Renal pelvis (tissue), 4 donors: ENCODE measurements around the gene VPS37B. TPM values are rescaled to one million over a fixed set of nuclear protein-coding genes. Genes with fewer than 3 reads are reported as not detected.
"Not testable (repeated sequence)": the region's sequence is repeated elsewhere in the genome, so short reads cannot be mapped to it uniquely, and the experiment has no call there.

ENCODE experiments used
- DNase-seq: peaks from one replicate; pipeline ENCODE4 v3.0.0-alpha.2; 2013
- polyA plus RNA-seq, 3 donors: library from polyadenylated mRNA; unstranded; fragments of 120-200 nt; gene quantifications; one replicate each; pipeline ENCODE4 v1.2.1, GENCODE V29; 2013; ENCODE audit not compliant: insufficient read length in 3 of 3

The VPS37B gene
- polyA plus RNA-seq, 3 donors: 23.8 to 30.0 (median 26.4) TPM

DNA sequence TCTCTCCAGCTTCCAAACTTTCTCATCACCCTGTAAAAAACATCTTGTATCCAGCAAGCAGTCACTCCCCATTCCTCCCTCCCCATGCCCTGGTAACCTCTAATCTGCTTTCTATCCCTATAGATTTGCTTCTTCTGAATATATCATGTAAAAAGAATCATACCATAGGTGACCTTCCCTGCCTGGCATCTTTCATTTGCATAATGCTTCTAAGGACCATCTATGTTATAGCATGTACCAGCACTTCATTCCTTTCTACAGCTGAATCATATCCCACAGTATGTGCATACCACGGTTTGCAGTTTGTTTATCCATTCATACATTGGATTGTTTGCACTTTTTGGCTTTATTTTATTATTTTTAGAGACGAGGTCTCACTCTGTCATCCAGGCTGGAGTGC lies 22.9 kb upstream of the VPS37B start:
- DNase-seq: no peak

DNA sequence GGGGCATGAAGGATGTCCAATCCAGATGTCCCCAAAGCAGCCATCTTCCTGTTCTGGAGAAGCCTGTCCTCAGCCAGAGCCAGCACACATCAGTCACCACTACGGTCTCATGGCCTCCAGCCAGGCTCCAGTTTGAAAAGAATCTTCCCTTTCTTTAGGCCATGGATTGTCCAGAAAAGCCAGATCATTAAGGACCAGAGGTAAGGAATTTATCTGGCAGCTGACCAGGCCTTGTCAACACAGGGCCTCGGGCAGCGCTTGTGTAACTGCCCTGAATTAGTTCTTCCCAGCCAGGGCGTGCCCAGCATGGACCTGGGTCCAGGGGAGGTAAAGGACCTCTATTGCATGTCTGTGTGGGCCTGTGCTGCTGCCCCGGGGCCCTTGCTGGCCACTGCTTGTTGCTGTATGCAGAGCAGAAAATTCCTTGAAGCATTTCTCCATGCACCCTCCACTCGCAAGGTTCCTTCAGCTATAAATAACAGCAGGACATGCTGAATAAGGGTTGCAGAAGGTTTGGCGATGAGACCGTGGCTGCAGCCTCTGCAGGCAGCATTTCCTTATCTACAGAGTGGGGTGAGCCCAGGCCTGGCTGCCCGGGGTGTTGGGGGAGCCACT lies 21.7 kb upstream of the VPS37B start:
- no peak for DNase-seq

DNA sequence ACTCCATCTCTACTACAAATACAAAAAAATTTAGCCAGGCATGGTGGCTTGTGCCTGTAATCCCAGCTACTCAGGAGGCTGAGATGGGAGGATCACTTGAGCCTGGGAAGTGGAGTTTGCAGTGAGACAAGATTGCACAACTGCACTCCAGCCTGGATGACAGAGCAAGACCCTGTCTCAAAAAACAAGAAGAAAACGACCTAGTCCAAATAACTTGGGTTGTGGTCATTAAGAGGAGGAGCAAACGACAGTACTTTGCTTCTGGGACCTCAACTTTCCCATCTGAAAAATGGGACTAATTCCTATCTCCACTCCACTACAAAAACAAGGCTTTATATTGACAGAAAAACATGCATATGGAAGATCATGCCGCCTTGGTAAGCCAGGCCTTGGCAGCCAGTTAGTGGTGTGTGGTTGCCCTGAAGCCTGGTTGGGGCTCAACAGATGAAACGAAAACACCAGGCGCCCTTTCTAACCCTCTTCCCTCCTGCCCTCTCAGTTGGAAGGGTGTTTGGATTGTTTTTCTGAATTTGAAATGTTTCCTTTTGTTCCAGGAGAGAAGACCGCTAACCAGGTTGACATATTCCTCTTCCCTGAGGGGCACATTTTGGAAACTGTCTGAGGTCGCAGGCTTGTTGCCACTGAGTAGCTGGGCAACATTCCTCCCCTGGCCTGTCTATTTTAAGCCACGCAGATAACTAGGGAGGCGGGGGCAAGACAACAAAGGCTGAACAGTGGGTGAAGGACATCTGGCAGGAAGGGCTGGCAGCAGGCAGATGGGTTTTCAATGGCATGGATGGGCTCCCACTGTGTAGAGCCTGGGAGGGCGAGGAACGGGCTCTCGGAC lies 13.7 kb upstream of the VPS37B start:
- DNase-seq: no peak

DNA sequence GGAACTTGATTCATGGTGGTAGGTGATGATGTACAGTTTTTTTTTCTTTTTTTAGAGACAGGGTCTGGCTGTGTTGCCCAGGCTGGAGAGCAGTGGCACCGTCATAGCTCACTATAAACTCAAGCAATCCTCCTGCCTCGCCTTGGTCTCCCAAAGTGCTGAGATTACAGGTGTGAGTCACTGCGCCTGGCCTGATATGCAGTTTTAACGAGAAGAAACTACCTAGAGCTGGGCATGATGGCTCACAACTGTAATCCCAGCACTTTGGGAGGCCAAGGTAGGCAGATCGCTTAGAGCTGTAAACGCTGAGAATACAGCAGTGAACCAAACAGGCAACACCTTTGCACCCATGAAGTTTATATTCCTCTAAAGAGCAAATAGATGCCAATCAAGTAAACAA lies 13.0 kb upstream of the VPS37B start:
- DNase-seq: no peak

DNA sequence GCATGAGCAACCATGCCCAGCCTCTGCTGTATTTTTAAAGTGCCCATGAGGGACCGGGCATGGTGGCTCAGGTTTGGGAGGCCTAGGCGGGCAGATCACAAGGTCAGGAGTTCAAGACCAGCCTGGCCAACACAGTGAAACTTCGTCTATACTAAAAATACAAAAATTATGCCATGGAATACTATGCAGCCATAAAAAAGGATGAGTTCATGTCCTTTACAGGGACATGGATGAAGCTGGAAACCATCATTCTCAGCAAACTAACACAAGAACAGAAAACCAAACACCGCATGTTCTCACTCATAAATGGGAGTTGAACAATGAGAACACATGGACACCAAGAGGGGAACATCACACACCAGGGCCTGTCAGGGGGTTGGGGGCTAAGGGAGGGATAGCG lies 9.3 kb upstream of the VPS37B start:
- DNase-seq: not testable (repeated sequence)

DNA sequence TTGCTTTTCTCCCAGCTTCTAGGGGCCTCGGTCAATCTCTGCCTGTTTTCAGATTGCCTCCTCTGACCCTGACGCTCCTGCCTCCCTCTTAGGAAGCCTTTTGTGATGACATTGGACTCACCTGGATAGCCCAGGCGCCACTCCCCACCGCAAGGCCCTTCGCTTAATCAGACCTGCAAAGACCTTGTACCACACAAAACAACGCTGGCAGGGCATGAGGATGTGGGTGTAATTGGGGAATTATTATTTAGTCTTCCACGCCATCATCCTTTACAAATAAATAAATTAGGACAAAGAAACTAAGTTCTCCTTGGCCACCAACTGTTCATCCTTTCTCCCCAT lies 7.7 kb upstream of the VPS37B start:
- DNase-seq: no peak

DNA sequence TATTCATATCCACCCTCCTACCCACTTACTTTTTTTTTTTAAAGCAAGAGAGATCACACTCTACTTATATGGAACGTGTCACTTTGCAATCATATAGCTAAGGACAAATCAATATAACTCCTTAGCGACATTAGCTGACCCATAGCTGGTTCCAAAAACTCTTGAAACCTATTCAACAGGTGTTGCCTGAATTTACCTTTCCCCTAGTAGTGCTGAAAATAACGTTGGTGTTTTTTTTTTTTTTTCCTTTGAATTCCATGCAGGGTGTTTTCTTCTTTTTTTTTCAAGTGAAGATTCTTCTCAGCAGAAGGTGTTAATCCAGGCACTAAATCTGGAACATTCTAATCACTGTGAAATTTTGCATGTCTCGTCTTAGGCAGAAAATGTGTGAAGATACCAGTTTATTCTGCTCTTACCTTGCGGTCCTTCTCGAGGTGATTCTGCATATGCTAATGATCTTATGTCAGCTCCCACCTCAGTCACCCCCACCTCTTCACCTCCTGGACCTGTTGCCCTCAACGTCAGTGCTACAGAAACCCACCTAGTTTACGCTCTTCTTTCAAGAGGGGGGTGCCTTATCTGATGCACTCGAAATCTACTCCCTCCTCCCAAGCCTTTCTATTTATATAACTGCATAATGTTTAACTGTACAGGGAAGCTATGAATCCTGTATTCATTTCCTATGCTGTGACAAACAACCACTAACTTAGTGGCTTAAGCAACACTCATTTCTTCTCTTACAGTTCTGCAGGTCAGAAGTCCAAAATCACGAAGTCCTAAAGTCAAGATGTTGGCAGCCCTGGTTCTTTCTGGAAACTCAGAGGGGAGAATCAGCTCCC lies 7.1 kb upstream of the VPS37B start:
- DNase-seq: no peak

DNA sequence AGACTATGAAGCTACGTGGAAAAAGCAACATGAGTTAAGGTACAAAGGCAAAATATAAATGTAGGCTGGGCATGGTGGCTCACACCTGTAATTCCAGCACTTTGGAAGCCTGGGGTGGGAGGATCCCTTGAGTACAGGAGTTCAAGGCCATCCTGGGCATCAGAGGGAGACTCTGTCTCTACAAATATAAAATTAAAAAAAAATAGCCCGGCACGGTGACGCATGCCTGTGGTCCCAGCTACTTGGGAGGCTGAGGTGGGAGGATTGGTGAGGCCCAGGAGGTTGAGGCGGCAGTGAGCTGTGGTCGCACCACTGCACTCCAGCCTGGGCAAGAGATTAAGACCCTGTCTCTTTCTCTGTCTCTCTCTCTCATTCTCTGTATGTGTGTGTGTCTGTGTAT lies 4.0 kb upstream of the VPS37B start:
- no peak for DNase-seq

DNA sequence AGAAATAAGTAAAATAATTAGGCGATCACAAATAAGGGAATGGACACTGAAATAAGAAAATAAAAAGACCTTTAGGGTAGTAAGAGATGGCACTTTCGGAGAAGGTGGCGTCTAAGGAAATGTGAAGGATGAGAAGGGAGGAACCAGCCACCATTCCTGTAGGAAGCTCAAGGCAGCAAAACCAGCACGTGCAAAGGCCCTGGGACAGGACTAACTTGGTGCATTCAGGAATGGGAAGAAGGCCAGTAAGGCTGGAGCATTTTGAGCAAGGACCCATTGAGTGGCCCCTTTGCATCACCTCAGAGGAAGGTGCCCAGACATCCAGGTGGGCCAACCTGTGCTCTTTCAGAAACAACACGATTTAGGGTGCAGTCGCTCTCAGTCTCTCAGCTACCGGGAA lies 738 bp upstream of the VPS37B start:
- DNase-seq: no peak

DNA sequence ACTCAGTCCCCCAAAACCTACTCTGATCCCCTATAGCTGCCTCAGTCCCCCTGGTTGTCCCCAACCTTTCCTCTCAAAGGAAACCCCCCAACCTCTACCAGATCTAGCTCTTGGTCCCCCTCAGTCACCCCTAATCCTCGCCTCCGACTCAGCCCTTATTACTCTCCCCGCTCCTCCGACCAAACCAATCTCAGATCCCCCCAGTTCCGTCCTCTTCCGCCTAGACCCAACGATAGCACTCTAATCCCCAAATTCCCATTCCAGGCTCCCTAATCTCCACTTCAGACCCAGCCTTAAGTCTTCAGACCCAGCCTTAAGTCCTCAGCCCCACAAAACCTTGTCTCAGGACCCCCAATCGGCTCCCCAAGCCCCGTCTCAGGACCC lies 612 bp downstream of the VPS37B start:
- no peak for DNase-seq

DNA sequence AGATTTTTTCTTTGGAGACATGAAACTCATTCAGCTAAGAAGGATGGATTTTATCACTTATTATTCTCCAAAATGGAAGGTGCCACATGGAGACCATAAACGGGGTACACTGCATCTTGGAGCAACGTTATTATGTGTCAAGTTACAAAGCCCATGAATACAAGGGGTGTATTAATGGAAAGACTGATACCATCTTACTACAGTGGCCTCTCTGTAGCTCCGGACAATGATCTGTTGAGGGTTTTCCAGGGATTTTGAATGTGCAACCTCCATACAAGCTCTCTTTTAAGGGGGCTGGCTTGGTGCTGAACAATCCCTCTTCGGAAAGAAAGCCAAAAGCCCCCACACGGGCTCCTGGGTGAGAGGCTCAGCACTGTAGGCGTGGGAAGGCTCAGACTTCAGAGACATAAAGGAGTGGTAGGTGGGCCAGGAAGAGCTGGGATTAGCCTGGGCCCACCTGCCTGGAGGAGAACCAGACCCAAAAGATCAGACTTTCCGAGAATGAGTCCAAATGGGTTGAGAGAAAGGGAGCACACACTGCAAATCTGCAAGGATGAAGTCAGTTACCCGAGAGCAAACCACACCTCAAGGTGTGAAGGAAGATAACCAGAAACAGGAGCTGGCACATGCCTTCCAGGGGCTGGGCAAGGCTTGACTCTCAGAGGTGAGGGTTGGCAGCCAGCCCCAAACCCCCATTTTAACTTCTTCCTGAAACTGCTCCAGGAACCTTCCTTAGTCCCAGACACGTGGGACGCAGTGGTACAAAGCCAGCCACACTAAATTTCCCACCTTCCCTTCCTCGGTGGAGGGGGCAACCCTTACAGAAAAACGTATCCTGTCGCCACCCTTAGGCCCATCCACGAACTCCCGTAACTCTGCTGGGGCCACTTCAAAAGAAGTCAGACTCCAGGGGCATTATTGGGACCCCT lies 1.5 kb downstream of the VPS37B start:
- no peak for DNase-seq

DNA sequence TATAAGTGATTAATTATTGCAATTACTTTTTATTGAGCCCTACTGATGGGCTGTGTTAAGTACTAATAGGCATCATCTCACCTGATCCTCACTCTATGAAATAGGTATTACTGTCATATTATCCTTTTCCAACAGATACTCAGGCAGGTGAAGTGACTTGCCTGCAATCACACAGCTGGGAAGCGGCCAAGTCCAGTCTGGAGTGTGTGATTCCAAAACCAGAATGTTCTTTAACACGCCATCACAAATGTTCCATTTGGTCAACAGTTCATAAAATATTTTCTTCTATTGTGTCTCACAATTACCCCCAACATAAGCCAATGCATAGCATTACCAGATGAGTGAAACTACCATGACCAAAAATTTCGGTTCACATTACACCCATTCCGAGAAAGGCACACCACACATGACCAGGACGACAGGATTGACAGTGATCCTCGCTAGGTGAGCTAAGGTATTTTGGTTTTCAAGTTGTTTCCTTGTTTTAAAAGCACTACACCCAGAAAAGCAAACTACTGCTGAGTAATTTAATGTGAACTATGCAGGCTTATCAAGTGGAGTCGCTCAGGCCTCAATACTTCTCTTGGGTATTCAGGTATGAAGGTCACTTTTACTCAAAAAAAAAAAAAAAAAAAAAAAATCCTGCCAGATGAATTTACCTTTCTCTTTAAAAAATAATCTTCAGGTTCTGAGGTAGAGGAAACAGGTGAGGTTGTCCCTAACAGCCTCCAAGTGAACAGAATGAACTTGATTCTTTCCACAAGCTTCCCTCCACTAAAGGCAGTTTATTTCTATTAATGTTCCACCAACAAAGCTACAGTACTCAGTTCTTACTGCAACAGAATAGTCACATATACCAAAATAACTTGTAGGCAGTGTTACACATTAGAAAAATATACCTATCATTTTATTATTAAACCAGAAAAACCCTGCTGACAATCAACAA lies 2.4 kb downstream of the VPS37B start:
- no peak for DNase-seq

DNA sequence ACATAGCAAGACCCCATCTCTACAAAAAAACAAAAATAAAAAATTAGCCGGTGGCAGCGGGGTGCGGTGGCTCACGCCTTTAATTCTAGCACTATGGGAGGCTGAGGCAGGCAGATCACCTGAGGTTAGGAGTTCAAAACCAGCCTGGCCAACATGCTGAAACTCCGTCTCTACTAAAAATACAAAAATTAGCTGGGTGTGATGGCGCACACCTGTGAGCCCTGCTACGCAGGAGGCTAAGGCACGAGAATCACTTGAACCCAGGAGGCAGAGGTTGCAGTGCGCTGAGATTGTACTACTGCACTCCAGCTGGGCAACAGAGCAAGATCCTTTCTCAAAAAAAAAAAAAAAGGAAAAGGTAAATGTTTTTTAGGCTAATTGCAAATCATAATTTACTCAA lies 3.2 kb downstream of the VPS37B start:
- not testable (repeated sequence) for DNase-seq

DNA sequence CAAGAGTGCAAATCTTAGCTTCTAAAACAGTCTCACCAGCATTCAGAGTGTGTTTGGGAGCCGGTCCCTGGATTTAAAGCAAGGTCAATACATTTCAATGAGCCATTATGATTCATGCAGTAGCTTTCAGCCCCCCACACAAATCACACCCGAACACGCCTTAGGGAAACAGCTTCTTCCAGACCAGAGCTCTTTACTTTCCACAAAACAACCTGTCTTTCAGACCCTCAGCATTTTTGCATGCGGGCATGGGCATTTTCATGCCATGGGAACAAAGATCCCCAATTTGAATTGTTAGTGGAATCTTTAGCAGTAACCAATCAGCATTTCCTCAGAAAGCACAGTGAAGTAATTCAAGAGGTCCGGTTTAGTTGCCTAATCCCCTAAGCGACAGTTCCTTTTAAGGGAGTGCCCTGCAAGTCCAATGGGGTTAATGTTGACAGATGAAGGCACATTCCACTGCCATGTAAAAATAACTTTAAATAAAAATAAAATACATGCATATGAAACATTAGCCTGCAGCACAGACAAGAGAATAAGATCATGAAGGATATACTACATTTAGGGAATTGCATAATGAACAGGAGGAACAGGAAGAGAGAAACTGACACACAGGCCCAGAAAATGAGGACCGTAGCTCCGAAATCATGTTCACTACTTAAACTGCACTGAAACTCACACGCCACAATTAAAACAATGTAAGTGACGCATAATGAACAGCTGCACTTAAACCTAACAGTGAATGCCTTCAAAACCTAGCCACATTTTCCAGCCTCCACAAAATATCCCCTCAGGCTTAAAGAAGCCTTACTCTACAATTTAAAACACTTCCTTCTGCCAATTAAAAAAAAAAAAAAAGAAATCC lies 4.0 kb downstream of the VPS37B start:
- no peak for DNase-seq

DNA sequence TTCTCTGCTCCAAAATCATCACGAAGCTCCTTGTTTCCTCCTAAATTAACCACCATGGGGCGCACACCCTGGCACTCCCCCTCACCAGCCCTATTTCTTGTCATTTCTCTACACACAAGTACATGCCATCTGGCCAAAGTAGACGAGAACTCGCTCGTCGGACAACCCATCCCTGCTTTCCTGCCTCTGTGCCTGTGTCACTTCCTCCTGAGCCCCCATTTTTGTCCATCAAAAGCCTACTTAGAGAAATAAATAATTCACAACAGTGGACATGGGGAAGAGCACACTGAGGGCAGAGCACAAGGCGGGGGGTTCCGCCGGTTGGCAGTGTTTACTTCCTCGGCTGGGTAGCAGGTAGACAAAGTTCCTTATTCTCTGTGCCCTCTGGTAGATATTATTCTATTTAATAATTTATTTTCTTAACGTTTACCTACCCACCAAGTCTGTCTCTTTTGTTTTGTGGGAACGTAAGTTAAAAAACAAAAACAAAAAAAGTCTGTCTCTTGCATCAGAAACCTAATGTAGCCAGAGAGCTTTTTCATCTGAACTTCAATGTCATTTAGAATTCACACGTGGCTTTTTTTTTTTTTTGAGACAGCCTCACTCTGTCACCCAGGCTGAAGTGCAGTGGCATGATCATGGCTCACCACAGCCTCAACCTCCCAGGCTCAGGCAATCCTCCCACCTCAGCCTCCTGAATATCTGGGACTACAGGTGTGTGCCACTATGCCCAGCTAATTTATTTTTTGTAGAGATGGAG lies 6.0 kb downstream of the VPS37B start:
- no peak for DNase-seq

DNA sequence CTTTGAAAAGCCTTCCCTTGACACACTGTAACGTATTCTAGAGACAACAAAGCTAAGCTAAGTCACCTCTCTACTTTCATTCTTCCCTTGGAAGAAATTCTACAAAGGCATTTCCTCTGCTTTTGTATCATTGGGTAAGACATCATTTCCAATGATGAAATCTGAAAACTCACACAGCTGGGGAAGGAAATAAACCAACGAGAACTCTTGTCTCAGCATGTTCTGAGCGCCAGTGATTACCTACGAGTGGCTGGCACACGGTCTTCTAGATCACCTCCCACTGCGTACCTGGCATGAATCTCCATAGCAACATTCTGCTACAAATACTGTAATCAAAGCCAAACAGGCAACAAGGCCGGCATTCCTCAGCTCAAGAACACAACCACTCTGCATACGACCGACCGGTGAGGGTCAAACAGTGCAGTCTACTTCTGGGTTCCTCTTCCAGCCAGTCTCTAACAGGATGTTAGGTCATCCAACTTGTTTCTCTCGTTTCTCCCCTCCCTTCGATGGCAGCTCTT lies 7.6 kb downstream of the VPS37B start:
- peak; percentile 84 for DNase-seq

DNA sequence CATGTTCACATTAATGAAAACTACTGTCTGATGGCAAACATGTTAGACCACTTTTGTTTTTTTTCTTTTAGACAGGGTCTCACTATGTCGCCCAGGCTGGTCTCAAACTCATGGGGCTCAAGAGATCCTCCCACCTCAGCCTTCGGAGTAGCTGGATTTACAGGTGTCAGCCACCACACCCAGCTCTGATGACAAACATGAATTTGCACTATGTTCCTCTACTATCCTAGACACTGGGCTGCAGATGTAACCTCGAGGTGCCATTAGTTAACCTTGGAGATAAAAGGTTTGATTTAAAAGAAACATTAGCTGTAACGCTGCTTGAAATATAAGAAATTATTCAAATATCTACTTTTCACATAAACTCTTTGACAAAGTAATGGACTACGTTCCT lies 8.1 kb downstream of the VPS37B start:
- no peak for DNase-seq
